ENCODE measurements around the gene NCOA5. TPM values are rescaled to one million over a fixed set of nuclear protein-coding genes. Genes with fewer than 3 reads are reported as not detected.
A peak's percentile ranks its signal among the peaks of the same experiment; 100 is the strongest.

NCOA5 gene
- total RNA-seq, 1 experiment from 2014 or later: 9.2 TPM

- Histone ChIP-seq H3K36me3 (no peaks in the 10 kb centered on the region), H3K9me3 (no peaks in the 10 kb centered on the region), H3K27me3 (peaks cover 28% of the 10 kb centered on the region), H3K4me3 (no peak overlapping the region)
- no peak for DNase-seq
Measured at GRCh38 chr20:46122516-46123481, 33.0 kb upstream of the NCOA5 start.

- H3K4me3 ChIP-seq: no peak overlapping the region
- no peaks in the 10 kb centered on the region for H3K36me3 ChIP-seq
- H3K9me3 ChIP-seq: no peaks in the 10 kb centered on the region
- H3K27me3 ChIP-seq: peaks cover 20% of the 10 kb centered on the region
- peak; percentile 73 for DNase-seq
Measured at GRCh38 chr20:46122071-46122470, 32.3 kb upstream of the NCOA5 start.

- Histone ChIP-seq H3K9me3 (no peaks in the 10 kb centered on the region), H3K36me3 (no peaks in the 10 kb centered on the region), H3K27me3 (peaks cover 14% of the 10 kb centered on the region), H3K4me3 (no peak overlapping the region)
- no peak for DNase-seq
Measured at GRCh38 chr20:46121184-46121930, 31.6 kb upstream of the NCOA5 start.

GRCh38 chr20:46120136-46120535 lies 30.4 kb upstream of the NCOA5 start:
- Histone ChIP-seq H3K4me3 (no peak overlapping the region), H3K9me3 (no peaks in the 10 kb centered on the region), H3K27me3 (peaks cover 9% of the 10 kb centered on the region; the same call in 1 of the 2 replicates), H3K36me3 (no peaks in the 10 kb centered on the region)
- no peak for DNase-seq

GRCh38 chr20:46119547-46119946 lies 29.8 kb upstream of the NCOA5 start:
- peaks cover 9% of the 10 kb centered on the region; the same call in 1 of the 2 replicates for H3K27me3 ChIP-seq
- no peak for DNase-seq
- no peaks in the 10 kb centered on the region for H3K36me3 ChIP-seq
- H3K4me3 ChIP-seq: no peak overlapping the region
- H3K9me3 ChIP-seq: no peaks in the 10 kb centered on the region

GRCh38 chr20:46119028-46119546 lies 29.3 kb upstream of the NCOA5 start:
- H3K4me3 ChIP-seq: no peak overlapping the region
- peaks cover 9% of the 10 kb centered on the region; the same call in 1 of the 2 replicates for H3K27me3 ChIP-seq
- H3K36me3 ChIP-seq: no peaks in the 10 kb centered on the region
- DNase-seq: no peak
- H3K9me3 ChIP-seq: no peaks in the 10 kb centered on the region

- H3K27me3 ChIP-seq: peaks cover 9% of the 10 kb centered on the region; the same call in 1 of the 2 replicates
- H3K36me3 ChIP-seq: no peaks in the 10 kb centered on the region
- H3K4me3 ChIP-seq: no peak overlapping the region
- H3K9me3 ChIP-seq: no peaks in the 10 kb centered on the region
- no peak for DNase-seq
Measured at GRCh38 chr20:46118481-46119020, 28.8 kb upstream of the NCOA5 start.

- H3K9me3 ChIP-seq: no peaks in the 10 kb centered on the region
- no peak within 1 kb of the TSS for H3K4me3 ChIP-seq
- H3K36me3 ChIP-seq: no peaks in the 10 kb centered on the region
- peak; percentile 16 for DNase-seq
- H3K27me3 ChIP-seq: peaks cover 6% of the 10 kb centered on the region; the same call in 1 of the 2 replicates
Measured at GRCh38 chr20:46117704-46118467, 28.1 kb upstream of the NCOA5 start, which contains the start of gene CD40. CD40 (plus strand) TSS chr20:46118314; CDS start chr20:46118344, 30 bp downstream.

GRCh38 chr20:46114449-46114848 lies 24.7 kb upstream of the NCOA5 start:
- Histone ChIP-seq H3K27me3 (peaks cover 12% of the 10 kb centered on the region), H3K36me3 (no peaks in the 10 kb centered on the region), H3K4me3 (no peak overlapping the region), H3K9me3 (no peaks in the 10 kb centered on the region)
- DNase-seq: no peak

GRCh38 chr20:46113113-46113470 lies 23.3 kb upstream of the NCOA5 start:
- no peak overlapping the region for H3K4me3 ChIP-seq
- no peaks in the 10 kb centered on the region for H3K9me3 ChIP-seq
- no peaks in the 10 kb centered on the region for H3K36me3 ChIP-seq
- DNase-seq: no peak
- H3K27me3 ChIP-seq: peaks cover 26% of the 10 kb centered on the region

GRCh38 chr20:46112430-46113112 lies 22.8 kb upstream of the NCOA5 start:
- Histone ChIP-seq H3K9me3 (no peaks in the 10 kb centered on the region), H3K4me3 (no peak overlapping the region), H3K36me3 (no peaks in the 10 kb centered on the region), H3K27me3 (peaks cover 27% of the 10 kb centered on the region)
- DNase-seq: no peak

GRCh38 chr20:46111836-46112212 lies 22.1 kb upstream of the NCOA5 start:
- Histone ChIP-seq H3K36me3 (no peaks in the 10 kb centered on the region), H3K4me3 (no peak overlapping the region)

GRCh38 chr20:46111028-46111835 lies 21.5 kb upstream of the NCOA5 start:
- Histone ChIP-seq H3K9me3 (no peaks in the 10 kb centered on the region), H3K4me3 (no peak overlapping the region), H3K27me3 (peaks cover 37% of the 10 kb centered on the region), H3K36me3 (no peaks in the 10 kb centered on the region)
- peak; percentile 26 for DNase-seq

More at GRCh38 chr20:46111836-46112212, 22.1 kb upstream of the NCOA5 start:
- Histone ChIP-seq H3K27me3 (peaks cover 35% of the 10 kb centered on the region), H3K9me3 (no peaks in the 10 kb centered on the region)
- no peak for DNase-seq

GRCh38 chr20:46108976-46109375 lies 19.2 kb upstream of the NCOA5 start:
- H3K27me3 ChIP-seq: peaks cover 48% of the 10 kb centered on the region
- peaks cover 4% of the 10 kb centered on the region; the same call in 1 of the 2 replicates for H3K9me3 ChIP-seq
- no peak for DNase-seq
- no peaks in the 10 kb centered on the region for H3K36me3 ChIP-seq
- no peak overlapping the region for H3K4me3 ChIP-seq

- peaks cover 4% of the 10 kb centered on the region; the same call in 1 of the 2 replicates for H3K9me3 ChIP-seq
- no peaks in the 10 kb centered on the region for H3K36me3 ChIP-seq
- peaks cover 49% of the 10 kb centered on the region for H3K27me3 ChIP-seq
- DNase-seq: no peak
- no peak overlapping the region for H3K4me3 ChIP-seq
Measured at GRCh38 chr20:46108435-46108841, 18.7 kb upstream of the NCOA5 start.
